Ascending aorta (tissue), 2 donors: ENCODE data around the gene SINHCAF. TPM values are rescaled to one million over a fixed set of nuclear protein-coding genes. Genes with fewer than 3 reads are reported as not detected.

Experiments
- DNase-seq, 2 donors: peaks; one replicate each; pipeline ENCODE4 v3.0.0-alpha.2; 2019; ENCODE audit warnings: low spot score in 2 of 2
- H3K27ac ChIP-seq, 2 donors: fragments of 200-600 bp; sonication (generic); one replicate each; pipeline ENCODE4 v1.5.1; 2016 to 2017; ENCODE audit warnings: mild to moderate bottlenecking in 1 of 2
- H3K27me3 ChIP-seq: fragments of 200-600 bp; sonication (generic); one replicate; pipeline ENCODE4 v1.5.1; 2017
- H3K36me3 ChIP-seq, 2 donors: fragments of 200-600 bp; sonication (generic); one replicate each; pipeline ENCODE4 v1.5.1; 2016
- H3K4me1 ChIP-seq, 2 donors: fragments of 200-600 bp; sonication (generic); one replicate each; pipeline ENCODE4 v1.5.1; 2016 to 2017; ENCODE audit warnings: mild to moderate bottlenecking in 1 of 2
- H3K4me3 ChIP-seq, 2 donors: fragments of 200-600 bp; sonication (generic); one replicate each; pipeline ENCODE4 v1.5.1; 2016 to 2017; ENCODE audit warnings: mild to moderate bottlenecking in 1 of 2
- H3K9me3 ChIP-seq, 2 donors: fragments of 200-600 bp; sonication (generic); one replicate each; pipeline ENCODE4 v1.5.1; 2016
- intact Hi-C: fragments of 100-400 bp; cut with DNase I; formaldehyde crosslinking; loops from one replicate; pipeline ENCODE4 v1.15.1; 2023
- total RNA-seq: library from RNA; depleted of rRNA; stranded (reverse); fragments of >200 nt; gene quantifications from one replicate; pipeline ENCODE4 v1.1.0, GENCODE V29; 2016
- TF ChIP-seq, protein P1 (sequence below), 3 experiments: fragments of 200-600 bp in 2 of 3; fragments of 450-650 bp in 1 of 3; sonication (generic) in 2 of 3; IDR thresholded peaks; one replicate each; pipeline ENCODE4 v1.5.1; 2016 to 2019; ENCODE audit warnings: antibody characterized with exemption in 3 of 3, mild to moderate bottlenecking in 1 of 3, moderate library complexity in 1 of 3

The SINHCAF gene
- total RNA-seq, 1 donor from 2014 or later = 10.9 TPM

DNA sequence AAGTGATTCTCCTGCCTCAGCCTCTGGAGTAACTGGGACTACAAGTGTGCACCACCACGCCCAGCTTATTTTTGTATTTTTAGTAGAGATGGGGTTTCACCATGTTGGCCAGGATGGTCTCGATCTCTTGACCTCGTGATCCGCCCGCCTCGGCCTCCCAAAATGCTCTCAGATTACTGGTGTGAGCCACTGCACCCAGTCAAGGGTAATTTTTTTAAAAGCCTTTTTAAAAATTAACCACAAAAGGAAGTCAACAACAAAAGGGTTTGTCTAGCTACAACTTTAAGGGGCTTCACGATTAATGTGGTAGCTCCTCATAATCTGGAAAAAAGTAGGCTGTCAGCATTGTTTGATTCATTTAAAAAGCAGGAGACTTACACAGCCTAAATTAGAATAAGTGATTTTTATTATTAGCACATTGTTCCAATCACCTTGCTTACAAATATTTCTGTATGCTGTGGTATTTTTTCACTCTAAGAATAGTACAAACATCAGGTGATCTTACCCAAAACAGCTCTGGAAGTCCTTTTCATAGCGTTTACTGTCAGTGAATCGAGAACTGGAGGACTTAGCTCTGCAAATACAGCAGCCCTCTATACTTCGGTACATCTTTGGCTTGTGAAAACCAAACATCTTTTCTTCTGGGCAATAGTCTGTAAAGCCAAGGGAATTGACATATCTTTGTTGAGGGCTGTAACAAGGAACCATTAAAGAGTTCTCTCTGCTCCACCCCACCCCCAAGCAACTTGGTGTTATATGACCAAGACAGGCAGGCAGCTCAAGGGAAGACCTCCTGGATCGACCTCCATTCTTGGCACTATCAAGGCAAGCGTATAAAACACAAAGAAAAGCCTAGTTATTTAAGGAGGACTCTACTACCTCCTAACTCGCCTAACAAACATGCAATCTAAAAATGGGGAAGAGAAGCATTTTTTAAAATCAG lies 28.1 kb downstream of the SINHCAF start:
- Histone ChIP-seq H3K4me1 (no peaks in the 10 kb centered on the region), H3K27ac (no peak overlapping the region), H3K9me3 (no peaks in the 10 kb centered on the region), H3K36me3 (peaks cover 0 to 12% of the 10 kb centered on the region in 2 donors), H3K4me3 (no peak overlapping the region), H3K27me3 (no peaks in the 10 kb centered on the region)
- intact Hi-C loops = no loop called here
- no peak for DNase-seq
- TF ChIP-seq, protein P1, sequence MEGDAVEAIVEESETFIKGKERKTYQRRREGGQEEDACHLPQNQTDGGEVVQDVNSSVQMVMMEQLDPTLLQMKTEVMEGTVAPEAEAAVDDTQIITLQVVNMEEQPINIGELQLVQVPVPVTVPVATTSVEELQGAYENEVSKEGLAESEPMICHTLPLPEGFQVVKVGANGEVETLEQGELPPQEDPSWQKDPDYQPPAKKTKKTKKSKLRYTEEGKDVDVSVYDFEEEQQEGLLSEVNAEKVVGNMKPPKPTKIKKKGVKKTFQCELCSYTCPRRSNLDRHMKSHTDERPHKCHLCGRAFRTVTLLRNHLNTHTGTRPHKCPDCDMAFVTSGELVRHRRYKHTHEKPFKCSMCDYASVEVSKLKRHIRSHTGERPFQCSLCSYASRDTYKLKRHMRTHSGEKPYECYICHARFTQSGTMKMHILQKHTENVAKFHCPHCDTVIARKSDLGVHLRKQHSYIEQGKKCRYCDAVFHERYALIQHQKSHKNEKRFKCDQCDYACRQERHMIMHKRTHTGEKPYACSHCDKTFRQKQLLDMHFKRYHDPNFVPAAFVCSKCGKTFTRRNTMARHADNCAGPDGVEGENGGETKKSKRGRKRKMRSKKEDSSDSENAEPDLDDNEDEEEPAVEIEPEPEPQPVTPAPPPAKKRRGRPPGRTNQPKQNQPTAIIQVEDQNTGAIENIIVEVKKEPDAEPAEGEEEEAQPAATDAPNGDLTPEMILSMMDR (IDR thresholded peaks at IDR 0.05) = no peak

DNA sequence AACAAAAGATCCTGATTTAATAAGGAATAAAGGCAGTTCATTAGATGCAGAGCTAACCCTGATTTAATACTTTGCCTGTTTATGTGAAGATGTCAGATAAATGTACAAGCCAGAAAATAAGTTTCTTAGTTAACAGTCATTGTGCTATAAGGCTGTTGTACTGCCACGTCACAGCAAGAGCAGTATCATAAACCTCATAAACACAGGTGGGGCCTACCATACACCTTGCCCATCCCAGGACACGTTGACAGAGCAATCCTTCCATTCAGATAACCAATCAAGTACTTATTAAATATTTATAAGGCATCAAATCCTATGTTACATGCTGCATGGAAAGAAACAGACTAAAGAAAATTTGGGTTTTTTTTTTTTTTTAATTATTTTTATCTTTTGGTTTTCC lies 36.5 kb downstream of the SINHCAF start:
- TF ChIP-seq, protein P1 (IDR thresholded peaks at IDR 0.05) = no peak
- no peak for DNase-seq
- Histone ChIP-seq H3K27ac (no peak overlapping the region), H3K36me3 (peaks cover 15 to 52% of the 10 kb centered on the region in 2 donors), H3K4me1 (no peaks in the 10 kb centered on the region), H3K4me3 (no peak overlapping the region), H3K9me3 (no peaks in the 10 kb centered on the region), H3K27me3 (no peaks in the 10 kb centered on the region)
- intact Hi-C loops = no loop called here

DNA sequence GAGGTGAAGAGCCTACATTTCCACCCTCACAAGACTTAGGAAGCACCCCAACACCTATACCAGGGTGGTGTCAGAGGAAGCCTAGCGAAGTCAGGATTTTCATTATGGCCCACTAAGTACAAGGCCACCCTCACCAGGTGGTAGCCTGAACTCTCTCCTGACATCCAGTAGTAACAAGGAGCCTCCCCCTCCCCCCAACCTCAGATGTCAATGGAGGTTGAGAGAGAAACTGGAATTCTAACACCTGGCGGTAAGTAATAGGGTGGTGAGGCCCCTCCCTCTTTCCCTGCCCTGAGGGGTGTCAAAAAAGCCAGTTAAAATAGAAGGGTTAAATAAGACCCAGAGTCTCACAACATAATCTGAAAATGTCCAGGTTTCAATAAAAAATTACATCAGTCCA lies 37.6 kb downstream of the SINHCAF start:
- Histone ChIP-seq H3K4me3 (no peak overlapping the region), H3K27me3 (no peaks in the 10 kb centered on the region), H3K36me3 (peaks cover 15 to 45% of the 10 kb centered on the region in 2 donors), H3K4me1 (no peaks in the 10 kb centered on the region), H3K27ac (no peak overlapping the region), H3K9me3 (no peaks in the 10 kb centered on the region)
- DNase-seq = no peak
- TF ChIP-seq, protein P1 (IDR thresholded peaks at IDR 0.05) = no peak
- intact Hi-C loops = no loop called here

DNA sequence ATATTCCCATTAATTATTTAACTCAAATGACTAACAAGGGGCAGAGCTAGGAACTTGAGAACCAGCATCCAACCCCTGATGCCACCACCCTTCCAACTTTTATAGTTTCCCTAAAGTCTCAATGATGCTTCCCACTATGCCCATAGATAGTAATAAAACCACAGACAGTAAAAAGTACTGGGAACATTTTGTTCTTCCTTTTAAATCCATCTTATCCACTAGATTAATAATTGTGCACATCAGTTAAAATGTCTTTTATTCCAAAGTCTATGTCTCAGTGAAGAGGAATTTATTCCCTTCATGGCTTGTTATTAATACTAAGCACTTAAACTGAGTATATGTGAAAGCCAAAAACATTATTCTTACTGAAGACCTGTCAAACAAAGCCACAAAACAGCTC lies 45.8 kb downstream of the SINHCAF start:
- H3K27me3 ChIP-seq = no peaks in the 10 kb centered on the region
- H3K27ac ChIP-seq = no peak overlapping the region
- DNase-seq = no peak
- intact Hi-C loops = no loop called here
- H3K9me3 ChIP-seq = no peaks in the 10 kb centered on the region
- no peak overlapping the region for H3K4me3 ChIP-seq
- TF ChIP-seq, protein P1 (IDR thresholded peaks at IDR 0.05) = no peak
- H3K4me1 ChIP-seq = no peaks in the 10 kb centered on the region
- peaks cover 7 to 23% of the 10 kb centered on the region in 2 donors for H3K36me3 ChIP-seq

DNA sequence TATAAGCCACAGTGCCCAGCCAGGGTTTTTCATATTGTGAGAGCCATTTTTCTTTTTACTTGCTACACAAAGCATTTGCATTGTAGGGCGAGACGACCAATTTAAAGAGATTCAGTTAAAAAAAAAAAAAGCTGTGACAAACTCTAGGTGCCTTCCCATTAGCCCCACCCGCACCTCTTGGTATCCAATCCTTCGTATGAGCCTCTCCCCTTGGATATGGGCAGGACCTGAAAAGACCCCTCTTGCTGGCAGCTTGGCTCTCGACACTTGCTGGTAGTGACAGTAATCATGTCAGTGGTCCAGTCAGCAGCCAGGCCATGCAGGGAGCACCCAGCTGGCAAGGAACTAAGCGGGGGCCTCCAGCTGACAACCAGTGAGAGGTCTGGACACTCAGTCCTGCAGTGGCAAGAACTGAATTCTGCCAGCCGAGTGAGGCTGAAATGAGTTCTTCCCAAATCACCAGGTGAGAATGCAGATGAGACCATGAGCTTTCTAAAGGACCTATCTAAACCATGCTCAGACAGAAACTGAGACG lies 46.5 kb downstream of the SINHCAF start:
- Histone ChIP-seq H3K27me3 (no peaks in the 10 kb centered on the region), H3K9me3 (no peaks in the 10 kb centered on the region), H3K36me3 (peaks cover 7 to 16% of the 10 kb centered on the region in 2 donors), H3K4me1 (no peaks in the 10 kb centered on the region), H3K27ac (no peak overlapping the region), H3K4me3 (no peak overlapping the region)
- no peak for DNase-seq
- TF ChIP-seq, protein P1 (IDR thresholded peaks at IDR 0.05) = no peak
- intact Hi-C loops = no loop called here
